GM12801 (cell line): ENCODE results near the gene RPL19.

Source experiments
- TF ChIP-seq, protein P1 (sequence below): IDR thresholded peaks from one replicate; pipeline ENCODE4 v1.5.1; 2011; ENCODE audit warnings: control low read depth; ENCODE audit not compliant: insufficient read length; ENCODE audit errors: extremely low read depth

RPL19 gene

DNA sequence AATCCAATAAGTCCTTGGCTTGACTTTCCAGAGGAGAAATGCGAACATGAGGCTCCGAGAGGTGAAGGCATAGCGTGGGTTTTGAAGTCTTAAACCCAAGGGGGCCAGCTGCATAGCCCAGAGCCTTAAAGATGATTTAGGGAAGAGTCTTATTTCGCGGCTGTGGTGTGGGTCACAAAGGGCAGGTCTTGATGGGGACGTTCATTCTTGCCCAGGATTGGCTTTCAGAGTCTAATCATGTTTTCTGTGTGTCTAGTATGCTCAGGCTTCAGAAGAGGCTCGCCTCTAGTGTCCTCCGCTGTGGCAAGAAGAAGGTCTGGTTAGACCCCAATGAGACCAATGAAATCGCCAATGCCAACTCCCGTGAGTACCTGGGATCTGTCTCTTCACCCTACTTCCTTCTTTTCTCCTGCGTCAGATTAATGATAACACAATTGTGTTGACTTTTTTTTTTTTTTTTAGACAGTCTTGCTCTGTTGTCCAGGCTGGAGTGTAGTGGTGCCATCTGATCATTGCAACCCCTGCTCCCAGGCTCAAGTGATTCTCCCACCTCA, 951 bp downstream of the RPL19 start:
- TF ChIP-seq, protein P1, sequence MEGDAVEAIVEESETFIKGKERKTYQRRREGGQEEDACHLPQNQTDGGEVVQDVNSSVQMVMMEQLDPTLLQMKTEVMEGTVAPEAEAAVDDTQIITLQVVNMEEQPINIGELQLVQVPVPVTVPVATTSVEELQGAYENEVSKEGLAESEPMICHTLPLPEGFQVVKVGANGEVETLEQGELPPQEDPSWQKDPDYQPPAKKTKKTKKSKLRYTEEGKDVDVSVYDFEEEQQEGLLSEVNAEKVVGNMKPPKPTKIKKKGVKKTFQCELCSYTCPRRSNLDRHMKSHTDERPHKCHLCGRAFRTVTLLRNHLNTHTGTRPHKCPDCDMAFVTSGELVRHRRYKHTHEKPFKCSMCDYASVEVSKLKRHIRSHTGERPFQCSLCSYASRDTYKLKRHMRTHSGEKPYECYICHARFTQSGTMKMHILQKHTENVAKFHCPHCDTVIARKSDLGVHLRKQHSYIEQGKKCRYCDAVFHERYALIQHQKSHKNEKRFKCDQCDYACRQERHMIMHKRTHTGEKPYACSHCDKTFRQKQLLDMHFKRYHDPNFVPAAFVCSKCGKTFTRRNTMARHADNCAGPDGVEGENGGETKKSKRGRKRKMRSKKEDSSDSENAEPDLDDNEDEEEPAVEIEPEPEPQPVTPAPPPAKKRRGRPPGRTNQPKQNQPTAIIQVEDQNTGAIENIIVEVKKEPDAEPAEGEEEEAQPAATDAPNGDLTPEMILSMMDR, result no peak

DNA sequence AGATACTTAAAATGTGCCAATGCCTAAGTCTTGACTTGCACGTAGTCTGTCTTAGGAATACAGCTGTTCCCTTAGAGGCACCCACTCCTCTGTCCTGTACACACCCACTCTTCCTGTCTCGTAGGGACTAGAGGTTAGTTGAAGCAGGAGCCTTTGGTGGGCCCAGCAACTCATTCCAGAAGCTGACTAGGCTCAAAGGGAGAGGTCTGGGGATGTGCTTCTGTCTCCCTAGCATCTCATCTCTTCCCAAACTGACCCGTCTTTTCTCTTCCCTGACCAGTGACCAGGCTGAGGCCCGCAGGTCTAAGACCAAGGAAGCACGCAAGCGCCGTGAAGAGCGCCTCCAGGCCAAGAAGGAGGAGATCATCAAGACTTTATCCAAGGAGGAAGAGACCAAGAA, 4.2 kb downstream of the RPL19 start:
- TF ChIP-seq, protein P1, result no peak

DNA sequence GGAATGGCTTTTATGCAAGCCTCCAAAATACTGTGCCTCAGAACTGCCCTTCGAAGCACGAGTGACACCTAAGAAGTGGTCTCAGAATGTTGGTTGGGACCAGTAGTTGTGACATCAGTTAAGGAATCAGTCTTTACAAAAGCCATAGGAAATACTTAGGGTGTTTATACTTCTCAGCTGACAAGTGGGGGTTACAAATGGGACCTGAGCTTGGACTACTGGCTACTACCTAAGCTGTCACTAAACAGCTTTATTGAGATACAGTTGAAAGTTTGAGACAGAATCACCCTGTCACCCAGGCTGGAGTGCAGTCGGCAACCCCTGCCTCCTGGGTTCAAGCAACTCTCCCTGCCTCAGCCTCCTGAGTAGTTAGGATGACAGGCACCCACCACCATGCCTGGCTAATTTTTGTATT, 5.0 kb downstream of the RPL19 start:
- TF ChIP-seq, protein P1, result no peak

DNA sequence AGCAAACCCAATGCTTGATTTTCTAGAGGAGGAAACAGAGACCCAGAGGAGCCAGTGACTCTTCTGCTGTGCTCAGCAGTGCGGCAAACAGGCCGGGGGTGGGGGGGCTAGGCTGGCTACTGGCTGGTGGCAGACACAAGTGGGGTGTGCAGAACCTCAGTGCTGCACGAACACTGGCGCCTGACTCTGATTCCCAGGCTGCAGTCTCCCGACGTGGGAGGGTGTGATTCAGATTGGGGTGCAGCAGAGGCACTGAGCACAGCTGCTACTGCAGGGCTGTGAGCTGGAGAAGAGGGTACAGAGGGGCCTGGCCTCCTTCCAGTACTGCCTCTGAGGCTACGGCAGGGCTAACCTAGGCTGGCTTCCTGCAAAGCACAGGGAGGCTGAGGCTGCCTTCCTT, 8.1 kb downstream of the RPL19 start:
- TF ChIP-seq, protein P1, result no peak

DNA sequence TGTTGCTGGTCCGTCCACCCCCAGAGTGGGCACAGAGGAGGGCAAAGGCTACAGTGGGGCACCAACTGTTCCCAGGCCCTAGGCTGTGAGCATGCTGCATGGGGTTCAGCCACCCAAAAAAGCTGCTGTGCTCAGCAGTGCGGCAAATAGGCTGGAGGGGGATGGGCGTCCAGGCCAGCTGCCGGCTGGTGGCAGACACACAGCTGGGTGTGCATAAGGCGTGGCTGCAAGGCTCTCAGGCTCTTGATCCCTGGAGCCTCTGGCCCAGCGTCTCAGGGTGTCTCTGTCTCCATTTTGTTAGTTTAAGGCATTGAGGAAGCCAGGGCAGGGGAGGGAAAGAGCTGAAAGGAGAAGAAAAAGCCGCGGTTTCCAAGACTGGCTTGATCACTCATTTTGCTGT, 8.8 kb downstream of the RPL19 start:
- TF ChIP-seq, protein P1, result no peak

DNA sequence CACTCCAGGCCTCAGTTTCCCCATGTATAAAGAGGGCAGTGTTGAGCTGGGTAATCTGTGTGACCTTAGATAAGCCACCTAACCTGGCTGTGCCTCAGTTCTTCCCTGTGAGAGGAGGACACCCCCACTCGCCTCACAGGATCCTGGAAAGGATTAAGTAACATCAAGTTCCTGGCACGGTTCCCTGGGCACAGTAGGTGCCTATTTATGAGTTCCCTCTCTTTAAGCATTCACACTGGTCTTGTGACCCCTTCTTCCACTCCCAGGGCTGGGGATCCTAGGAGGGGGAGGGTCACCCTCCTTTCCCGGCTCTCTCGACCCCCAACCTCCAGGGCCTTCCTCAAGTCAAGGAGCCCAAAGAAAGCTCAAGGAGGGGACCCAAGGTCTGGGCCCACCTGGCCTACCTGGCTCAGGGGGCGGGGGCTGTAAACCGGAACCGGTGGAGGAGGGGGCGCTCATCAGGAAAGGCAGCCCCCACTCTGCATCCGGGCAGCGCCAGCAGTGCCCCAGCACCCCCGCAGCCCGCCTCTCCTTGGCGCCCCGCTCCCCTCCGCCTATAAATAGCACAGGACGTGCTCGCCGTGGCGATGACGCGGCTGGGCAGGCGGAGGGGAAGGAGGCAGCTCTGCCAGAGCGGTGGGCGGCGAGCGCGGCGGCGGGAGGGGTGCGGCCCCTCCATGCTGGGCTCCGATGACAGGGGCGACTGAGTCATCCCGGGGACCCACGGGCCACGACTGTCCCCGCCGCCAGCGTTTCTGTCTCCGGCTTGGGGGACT, 9.4 kb downstream of the RPL19 start:
- TF ChIP-seq, protein P1, result no peak

DNA sequence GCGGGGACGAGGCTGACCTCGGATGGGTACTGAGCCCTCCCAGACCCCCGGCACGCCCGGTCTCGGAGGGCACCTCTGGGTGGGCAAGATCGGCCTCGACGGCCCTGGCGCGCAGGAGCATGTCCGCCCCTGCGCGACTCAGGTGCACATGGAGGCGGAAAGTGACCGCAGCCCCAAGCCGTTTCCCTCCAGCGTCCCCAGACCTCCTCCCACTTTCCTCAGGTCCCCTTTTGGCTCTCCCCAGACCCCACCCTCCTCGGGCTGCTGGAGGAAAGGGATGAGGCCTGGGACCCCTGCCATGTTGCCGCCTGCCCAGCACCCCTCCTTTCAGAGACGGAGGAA, 10.0 kb downstream of the RPL19 start:
- TF ChIP-seq, protein P1, result no peak
